Lower leg skin (tissue), 4 donors: Measurements from ENCODE around the gene LHX4. TPM values are rescaled to one million over a fixed set of nuclear protein-coding genes. Genes with fewer than 3 reads are reported as not detected.

Experiments
- DNase-seq, 2 donors: peaks; one replicate each; pipeline ENCODE4 v3.0.0-alpha.2; 2019; ENCODE audit warnings: low spot score in 2 of 2
- H3K4me3 ChIP-seq: fragments of 200-600 bp; sonication (generic); 2 replicates; pipeline ENCODE4 v1.5.1; 2017; ENCODE audit warnings: mild to moderate bottlenecking, low read depth; ENCODE audit not compliant: poor library complexity, severe bottlenecking
- POLR2A ChIP-seq, 2 donors: fragments of 450-650 bp; IDR thresholded peaks; one replicate each; pipeline ENCODE4 v1.6.1; 2016 to 2017; ENCODE audit warnings: antibody characterized with exemption in 2 of 2, mild to moderate bottlenecking in 1 of 2, moderate library complexity in 1 of 2
- WGBS, 2 donors: methylation state at CpG; one replicate each; pipeline ENCODE4 v1.1.5; 2018; 5-methylcytosine and 5-hydroxymethylcytosine counted together
- intact Hi-C: fragments of 100-400 bp; cut with DNase I; formaldehyde crosslinking; loops from one replicate; pipeline ENCODE4 v1.15.0; 2023; ENCODE audit warnings: low total_unique reads
- total RNA-seq, 4 donors: library from RNA; depleted of rRNA; stranded (reverse); fragments of >200 nt; gene quantifications; one replicate each; pipeline ENCODE4 v1.1.0, GENCODE V29; 2016
- TF ChIP-seq, protein P1 (sequence below), 3 donors: fragments of 450-650 bp; IDR thresholded peaks; one replicate each; pipeline ENCODE4 v1.5.1; 2016; ENCODE audit warnings: antibody characterized with exemption in 3 of 3, mild to moderate bottlenecking in 3 of 3, moderate library complexity in 2 of 3

LHX4 gene
- total RNA-seq, 4 donors from 2014 or later = 0.08 to 0.32 (median 0.17) TPM; not detected in 1

DNA sequence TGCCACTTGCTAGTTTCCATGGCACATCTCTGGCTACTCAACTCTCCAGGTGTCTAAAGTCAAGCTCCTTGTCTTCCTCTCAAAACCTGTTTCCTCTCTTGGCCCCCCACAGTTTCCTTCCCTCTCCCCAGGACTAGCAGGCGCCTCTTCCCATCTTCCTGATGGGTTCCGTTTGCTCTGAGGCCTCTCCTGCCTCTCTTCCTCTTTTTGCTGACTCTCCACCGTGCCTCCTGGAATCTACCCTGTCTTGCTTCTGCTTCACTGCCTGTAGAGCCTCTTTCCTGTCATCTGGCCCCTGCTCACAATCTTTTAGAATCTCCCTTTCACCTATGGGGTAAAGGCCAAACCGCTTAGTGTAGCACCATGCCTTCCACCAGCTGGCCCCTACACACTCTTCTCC lies 21.8 kb upstream of the LHX4 start:
- DNase-seq = no peak
- no peak overlapping the region for H3K4me3 ChIP-seq
- 71 to 75% methylated on average over 4 of the region's 4 CpGs for WGBS, 2 donors
- TF ChIP-seq POLR2A (IDR thresholded peaks at IDR 0.05) = no peak
- TF ChIP-seq, protein P1, sequence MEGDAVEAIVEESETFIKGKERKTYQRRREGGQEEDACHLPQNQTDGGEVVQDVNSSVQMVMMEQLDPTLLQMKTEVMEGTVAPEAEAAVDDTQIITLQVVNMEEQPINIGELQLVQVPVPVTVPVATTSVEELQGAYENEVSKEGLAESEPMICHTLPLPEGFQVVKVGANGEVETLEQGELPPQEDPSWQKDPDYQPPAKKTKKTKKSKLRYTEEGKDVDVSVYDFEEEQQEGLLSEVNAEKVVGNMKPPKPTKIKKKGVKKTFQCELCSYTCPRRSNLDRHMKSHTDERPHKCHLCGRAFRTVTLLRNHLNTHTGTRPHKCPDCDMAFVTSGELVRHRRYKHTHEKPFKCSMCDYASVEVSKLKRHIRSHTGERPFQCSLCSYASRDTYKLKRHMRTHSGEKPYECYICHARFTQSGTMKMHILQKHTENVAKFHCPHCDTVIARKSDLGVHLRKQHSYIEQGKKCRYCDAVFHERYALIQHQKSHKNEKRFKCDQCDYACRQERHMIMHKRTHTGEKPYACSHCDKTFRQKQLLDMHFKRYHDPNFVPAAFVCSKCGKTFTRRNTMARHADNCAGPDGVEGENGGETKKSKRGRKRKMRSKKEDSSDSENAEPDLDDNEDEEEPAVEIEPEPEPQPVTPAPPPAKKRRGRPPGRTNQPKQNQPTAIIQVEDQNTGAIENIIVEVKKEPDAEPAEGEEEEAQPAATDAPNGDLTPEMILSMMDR (IDR thresholded peaks at IDR 0.05) = no peak
- intact Hi-C loops = no loop called here

- TF ChIP-seq POLR2A (IDR thresholded peaks at IDR 0.05) = no peak
- TF ChIP-seq, protein P1 (IDR thresholded peaks at IDR 0.05) = no peak
- intact Hi-C loops = no loop called here
- DNase-seq = no peak
- no peak overlapping the region for H3K4me3 ChIP-seq
- WGBS, 2 donors = 74 to 79% methylated on average over 4 of the region's 4 CpGs
Measured at GRCh38 chr1:180210008-180210620, 19.9 kb upstream of the LHX4 start.

DNA sequence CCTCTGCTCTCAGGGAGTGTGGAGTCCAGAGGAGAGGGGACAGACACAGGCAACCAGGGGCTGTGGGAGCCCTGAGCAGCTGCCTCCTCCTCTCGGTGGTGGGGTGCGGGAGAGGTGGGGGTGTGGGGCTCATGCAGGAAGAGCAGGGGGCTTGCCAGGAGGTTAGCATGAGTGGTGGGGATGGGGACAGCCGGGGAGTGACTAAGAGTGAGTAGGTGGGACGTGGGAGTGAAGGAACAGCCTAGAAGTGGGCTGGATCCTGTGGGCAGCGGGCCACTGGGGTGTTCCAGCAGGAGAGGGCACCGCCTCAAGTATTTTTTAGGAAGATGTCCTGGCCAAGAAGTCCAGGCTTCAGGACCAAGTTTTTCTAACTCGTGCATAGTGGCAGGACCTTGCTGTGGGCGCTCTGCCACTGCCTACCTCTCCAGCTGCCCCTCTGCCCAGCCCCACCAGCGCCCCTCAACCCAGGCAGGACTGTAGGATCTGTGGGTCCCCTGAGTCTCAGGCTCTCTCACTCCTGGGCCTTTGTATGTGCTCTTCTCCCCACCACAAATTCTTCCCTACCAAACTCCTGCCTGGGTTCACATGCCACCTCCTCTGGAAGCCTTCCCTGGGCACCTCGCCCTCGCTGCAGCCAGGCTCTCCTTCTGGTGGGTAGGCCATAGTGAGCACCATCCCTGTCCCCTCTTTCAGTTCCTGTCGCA lies 18.8 kb upstream of the LHX4 start:
- 85 to 89% methylated on average over 12 of the region's 12 CpGs for WGBS, 2 donors
- no peak for TF ChIP-seq POLR2A (IDR thresholded peaks at IDR 0.05)
- intact Hi-C loops = no loop called here
- DNase-seq = no peak
- no peak overlapping the region for H3K4me3 ChIP-seq

DNA sequence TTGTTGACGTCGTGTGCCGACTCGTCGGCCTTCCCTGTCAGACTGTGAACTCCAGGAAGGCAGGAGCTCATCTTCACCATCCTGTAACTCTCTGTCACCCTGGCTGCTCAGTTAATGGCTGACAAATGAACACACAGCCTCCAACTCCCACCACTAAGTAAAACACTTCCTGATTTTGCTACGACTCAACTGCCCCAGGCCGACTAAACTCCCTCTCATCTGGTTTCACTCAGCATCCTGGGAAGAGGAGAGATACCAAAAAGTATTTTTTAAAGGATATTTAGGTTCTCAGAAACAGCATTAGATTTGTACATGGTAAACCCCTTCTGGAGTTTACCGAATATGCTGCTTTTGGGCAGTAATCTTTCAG lies 18.2 kb upstream of the LHX4 start:
- 63 to 72% methylated on average over 8 of the region's 8 CpGs for WGBS, 2 donors
- no peak for DNase-seq
- H3K4me3 ChIP-seq = no peak overlapping the region
- TF ChIP-seq, protein P1 (IDR thresholded peaks at IDR 0.05) = no peak
- no peak for TF ChIP-seq POLR2A (IDR thresholded peaks at IDR 0.05)
- intact Hi-C loops = no loop called here

DNA sequence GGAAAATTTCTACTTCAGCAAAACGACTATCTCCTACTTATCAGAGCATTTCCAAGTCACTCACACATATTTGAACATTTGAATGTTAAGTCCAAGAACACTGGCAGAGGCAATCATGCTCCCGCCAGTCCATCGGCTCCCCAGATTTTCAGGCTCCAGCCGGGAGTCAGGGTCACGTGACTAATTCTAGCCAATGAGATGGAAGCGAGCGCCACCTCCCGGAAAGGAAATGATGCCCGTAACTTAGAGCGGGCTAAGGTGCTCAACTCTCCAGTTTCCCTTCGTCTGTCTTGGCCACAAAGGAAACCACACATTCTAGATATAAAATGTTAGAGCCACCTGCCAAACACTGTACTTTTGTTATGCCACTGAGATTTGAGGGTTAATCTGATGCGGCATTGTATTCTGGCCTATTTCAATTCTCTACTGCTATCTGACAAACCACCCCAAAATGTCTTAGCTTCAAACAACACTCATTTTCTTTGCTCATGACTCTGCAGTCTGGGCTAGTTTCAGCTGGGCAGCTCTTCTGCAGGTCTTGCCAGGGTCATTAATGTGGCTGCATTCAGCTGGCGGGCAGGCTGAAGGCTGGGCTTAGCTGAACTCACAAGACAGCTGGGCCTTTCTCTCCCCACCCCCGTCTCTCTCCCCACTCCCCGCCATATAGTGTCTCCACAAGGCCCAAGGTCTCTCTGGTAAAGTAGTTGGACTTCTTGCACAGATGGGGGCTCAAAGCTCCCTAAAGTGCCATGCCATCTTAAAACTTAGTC lies 16.5 kb upstream of the LHX4 start:
- intact Hi-C loops = no loop called here
- no peak overlapping the region for H3K4me3 ChIP-seq
- TF ChIP-seq, protein P1 (IDR thresholded peaks at IDR 0.05) = no peak
- TF ChIP-seq POLR2A (IDR thresholded peaks at IDR 0.05) = no peak
- 74 to 80% methylated on average over 15 of the region's 15 CpGs for WGBS, 2 donors
- DNase-seq = no peak
